IPS DF 4.7 (cell line): ENCODE data around the gene GMCL1.
A peak's percentile ranks its signal among the peaks of the same experiment; 100 is the strongest.
"Not testable (repeated sequence)": the region's sequence is repeated elsewhere in the genome, so short reads cannot be mapped to it uniquely, and the experiment has no call there.

Experiments
- DNase-seq: peaks from one replicate; pipeline ENCODE4 v3.0.0-alpha.2; 2013; ENCODE audit warnings: low spot score; ENCODE audit errors: extremely low read depth

GMCL1 gene

DNA sequence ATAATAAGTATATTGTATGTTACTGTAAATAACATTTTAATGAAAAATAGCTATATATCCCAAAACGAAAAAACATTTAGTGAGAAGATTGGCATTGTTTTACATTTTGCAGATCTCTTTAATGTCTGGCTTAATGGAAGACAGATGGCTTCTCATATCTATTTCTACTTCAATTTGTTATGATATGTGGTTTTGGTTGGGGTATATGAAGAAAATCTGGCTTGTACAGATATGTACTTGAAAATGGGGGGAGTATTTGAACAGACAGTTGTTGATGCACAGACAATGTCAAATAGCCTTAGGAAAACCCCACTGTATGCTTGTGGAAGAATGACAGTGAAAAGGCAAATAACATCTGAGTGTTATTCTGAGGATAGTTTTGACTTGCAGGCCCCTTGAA lies 23.6 kb upstream of the GMCL1 start:
- DNase-seq, result no peak

DNA sequence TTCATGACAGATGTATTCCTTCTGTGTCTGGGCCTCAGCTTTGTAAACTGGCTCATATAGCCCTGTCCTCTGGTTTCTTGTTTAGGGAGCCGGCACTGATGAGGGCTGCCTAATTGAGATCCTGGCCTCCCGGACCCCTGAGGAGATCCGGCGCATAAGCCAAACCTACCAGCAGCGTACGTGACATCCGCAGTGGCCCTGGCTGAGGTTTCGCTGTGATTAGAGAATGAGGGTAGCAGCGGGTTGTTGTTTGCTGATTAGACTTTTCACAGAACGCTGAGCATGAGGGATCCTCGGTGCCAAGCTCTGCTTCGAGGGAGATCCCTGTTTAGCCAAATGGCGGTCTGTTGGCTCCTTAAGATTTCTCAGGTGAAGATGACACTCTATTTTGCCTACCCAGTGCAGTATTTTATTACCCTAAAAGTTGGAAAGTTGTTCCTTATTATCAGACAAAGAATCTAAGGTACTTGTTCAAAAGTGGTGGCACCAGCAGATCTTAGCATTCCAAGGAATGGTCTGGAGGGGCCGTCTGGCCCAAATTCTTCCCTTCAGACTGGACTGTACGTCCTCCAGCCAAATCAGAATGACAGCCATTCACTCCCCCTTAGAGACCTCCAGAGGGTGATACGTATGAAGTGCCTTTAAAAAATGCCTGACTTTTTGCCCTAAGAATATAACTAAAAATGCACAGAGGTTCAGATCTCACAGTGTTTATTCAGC lies 21.5 kb upstream of the GMCL1 start:
- no peak for DNase-seq

DNA sequence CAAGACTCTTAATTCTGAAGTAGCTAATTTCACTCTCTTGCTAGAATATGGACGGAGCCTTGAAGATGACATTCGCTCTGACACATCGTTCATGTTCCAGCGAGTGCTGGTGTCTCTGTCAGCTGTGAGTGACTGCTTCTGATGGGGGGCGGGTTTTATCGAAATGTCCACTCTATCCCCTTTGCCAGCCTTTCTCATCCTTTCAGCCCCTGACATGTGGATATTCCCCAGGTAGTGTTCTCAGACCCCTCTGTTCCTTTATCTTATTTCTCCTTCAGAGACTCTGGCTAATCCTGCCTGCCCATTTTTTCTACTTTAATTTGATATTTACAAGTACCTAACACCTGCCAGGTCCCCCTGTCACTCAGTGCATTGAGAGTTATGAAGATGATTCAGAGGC lies 18.9 kb upstream of the GMCL1 start:
- no peak for DNase-seq

DNA sequence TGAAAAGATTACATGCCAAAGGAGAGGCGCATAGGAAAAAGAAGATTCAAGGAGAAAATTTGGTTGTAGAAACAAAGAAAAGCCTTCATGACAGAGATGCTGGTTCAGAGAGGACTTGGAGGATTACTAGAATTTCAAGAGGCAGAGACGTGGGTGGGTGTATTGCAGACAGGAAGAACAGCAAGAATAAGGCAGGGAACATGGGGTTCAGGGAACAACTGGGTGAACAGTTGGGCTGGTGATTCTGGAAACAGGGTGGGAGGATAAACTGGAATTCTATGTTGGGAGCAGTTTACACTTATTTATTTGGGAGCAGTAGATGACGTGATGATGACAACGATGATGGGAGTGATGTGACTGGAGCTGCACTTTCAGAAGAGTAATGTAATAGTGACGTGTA lies 18.4 kb upstream of the GMCL1 start:
- no peak for DNase-seq

DNA sequence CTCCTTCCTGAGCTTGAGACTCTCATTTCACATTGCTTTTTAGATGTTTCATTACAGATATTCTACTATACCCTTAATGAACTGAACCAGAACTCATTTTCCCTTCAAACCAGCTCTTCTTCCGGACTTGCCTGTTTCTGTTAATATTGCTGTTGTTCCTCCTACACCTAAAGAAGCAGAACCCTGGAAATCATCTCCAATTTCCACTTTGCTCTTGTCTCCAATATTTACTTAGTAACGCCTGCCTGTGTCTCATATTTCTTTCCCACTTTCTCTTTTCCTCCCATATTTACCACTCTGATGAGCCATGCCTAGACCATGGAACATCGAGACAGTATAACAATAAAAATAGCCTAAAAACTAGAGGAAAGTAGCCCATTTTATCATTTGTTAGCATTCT lies 17.9 kb upstream of the GMCL1 start:
- DNase-seq, result no peak

DNA sequence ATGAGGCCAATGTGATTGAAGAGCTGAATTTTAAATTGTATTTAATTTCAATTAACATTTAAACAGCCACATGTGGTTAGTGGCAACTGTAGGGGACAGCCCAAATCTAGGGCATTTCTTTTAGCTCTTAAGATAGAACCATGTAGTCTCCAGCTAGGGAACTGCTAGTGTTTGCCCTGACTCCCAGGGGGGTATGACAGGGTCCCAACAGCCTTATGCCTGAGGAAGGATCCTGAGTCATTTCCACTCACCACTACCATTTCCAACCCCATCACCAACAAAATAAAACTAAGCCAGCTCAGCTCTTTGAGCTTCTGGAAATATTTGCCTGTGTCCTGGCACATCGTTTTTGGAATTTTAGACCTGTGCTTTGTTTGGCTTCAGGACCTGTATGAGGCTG lies 13.7 kb upstream of the GMCL1 start:
- DNase-seq, result no peak

DNA sequence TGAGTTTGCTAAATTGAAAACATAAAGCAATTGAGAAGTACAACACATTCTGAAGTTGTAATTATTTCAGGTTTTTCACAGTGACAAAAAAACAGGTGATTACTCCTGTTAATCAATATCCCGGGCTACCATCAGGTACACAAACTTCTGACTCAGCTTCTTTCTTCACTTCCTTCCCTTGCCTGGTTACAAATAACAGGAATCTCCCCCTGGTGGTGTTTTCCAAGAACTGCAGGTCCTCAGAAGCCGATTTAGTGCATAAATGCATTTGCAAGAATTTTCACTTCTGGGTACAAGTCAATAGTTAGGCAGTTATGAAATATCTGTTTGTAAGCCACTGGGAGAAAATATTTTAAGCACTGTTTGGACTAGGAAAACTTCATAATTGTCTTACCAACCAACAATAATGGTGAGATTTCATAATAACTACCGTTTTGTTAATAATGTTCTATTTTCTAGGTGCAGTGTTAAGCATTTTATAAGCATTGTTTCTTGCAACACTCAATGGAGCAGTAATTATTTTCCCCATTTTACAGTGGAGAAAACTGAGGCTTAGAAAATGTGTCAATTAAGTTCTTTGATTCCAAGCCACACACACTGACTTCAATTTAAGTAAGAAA lies 12.4 kb upstream of the GMCL1 start:
- peak; percentile 46 for DNase-seq

DNA sequence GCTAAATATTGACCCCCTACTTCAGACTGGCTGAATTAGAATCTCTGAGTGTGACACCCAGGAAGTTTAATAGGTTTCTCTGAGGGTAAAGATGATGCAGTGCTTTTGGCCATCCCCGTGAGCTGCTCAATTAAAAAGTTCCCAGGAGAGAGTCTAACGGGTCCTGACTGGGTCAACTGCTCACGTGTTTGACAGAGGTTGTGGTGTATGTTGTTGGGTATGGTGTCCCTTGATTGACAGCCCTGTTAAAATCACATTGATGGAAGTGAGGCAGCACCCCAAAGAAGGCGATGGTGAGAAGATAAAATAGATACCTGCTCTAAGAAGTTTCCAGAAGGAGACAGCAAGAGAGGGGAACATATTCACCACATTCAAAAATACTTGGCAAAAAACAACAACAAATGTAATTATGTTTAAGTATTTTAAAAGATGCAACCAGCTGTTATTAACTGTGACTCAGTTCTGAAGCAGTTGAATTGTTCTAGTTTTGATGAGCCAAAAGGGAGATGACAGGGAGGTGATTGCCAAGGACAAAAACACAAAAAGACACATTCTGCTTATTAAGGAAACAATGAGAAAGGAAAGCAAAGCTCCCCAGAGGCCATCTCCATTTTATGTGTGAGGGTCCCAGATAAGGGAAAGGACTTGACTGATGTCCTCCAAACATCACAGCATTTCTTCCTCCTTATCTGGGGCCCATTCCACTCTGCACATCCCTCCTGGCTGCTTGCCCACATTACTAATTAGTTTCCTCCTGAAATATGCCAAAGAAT lies 11.5 kb upstream of the GMCL1 start:
- no peak for DNase-seq

DNA sequence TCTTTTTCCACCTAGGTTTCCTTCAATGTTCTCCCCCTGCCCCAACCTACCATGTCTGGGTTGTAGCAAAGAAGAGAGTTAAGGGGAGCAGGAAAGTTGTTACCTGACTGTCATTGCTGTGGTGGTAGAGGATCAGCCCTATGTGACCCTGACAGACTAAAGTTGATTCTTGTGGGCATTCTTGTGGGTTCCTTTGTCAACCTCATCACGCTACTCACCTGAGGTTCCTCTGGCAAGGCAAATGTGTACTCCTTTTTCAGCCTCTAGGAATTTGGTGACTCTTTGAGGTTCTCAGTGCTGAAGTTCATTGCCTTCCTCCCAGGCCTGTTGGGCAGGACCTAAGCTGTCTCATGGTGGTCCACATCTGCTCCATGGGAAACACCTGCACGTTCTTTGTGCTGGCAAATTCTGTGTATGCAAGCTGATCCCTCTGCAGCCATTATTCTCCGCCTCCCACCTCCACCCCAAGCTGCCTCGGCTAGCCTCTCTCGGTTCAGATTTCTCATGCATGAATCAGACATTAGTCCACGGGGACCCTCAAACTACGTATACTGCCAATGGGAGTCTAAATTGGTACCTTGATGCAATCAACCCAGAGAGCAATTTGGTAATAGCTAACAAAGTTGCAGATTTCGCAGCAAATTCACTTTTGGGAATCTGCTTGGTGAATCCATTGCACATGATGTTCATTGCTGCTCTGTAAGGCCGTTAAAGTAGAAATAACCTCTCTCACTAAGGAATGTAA lies 1.5 kb upstream of the GMCL1 start:
- DNase-seq, result no peak

DNA sequence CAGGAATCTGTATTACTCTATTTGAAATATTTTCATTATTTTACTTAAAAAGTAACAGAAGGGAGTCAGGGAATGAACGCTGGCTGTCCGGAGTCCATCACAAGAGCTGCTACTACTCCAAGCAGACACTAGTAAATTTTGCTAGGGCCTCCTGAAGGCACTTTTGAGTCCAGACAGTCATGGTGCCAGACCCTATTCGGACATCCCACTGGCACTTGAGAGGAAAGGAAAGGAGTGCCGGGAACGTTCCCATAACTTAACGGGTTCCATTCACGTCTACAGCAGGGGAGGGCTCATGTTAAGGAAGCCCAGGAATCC lies 563 bp upstream of the GMCL1 start:
- DNase-seq, result peak; percentile 14

DNA sequence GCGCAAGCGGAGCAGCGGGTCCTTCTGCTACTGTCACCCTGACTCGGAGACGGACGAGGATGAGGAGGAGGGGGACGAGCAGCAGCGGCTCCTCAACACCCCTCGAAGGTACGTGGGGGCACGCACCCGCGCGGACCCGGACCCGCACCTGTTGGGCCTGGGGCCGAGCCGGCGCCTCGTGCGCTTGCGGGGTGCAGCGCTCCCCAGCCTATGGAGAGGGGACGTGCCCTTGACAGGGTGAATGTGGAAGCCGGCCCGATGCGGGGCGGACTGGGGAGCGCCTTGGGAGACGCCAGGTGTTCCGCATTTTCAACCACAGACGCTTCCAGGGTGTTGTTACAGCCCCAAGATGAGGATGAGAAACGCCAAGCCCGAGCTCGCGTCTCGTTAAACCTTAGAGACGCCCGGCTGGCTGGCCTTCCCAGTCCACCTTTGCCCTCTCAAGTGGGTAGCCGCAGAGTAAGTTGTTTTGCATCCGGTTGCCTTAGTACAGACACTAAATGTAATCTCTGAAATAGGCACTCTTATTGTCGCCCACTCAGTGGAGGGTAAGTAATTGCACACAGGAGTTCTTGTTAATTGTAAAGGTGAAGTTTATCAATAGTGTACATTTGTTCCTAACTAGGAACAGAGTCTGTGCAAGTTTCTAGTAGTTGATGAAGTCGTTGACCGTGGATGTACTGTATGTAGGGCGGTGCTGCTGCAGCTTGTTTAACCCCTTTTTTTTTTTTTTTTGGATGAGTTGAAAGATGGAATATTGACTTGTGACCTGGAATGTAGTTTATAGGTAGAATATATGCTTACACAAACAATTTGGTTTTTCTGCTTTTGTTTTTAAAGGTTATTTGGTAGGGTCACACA lies 815 bp downstream of the GMCL1 start:
- DNase-seq, result no peak

DNA sequence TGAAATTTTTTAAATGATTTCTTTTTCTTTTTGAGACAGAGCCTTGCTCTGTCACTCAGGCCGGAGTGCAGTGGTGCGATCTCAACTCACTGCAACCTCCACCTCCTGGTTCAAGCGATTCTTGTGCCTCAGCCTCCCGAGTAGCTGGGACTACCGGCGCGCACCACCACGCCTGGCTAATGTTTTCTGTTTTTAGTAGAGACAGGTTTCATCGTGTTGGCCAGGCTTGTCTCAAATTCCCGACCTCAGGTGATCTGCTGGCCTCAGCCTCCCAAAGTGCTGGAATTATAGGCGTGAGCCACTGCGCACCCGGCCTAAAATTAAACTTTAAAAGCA lies 1.4 kb downstream of the GMCL1 start:
- not testable (repeated sequence) for DNase-seq

DNA sequence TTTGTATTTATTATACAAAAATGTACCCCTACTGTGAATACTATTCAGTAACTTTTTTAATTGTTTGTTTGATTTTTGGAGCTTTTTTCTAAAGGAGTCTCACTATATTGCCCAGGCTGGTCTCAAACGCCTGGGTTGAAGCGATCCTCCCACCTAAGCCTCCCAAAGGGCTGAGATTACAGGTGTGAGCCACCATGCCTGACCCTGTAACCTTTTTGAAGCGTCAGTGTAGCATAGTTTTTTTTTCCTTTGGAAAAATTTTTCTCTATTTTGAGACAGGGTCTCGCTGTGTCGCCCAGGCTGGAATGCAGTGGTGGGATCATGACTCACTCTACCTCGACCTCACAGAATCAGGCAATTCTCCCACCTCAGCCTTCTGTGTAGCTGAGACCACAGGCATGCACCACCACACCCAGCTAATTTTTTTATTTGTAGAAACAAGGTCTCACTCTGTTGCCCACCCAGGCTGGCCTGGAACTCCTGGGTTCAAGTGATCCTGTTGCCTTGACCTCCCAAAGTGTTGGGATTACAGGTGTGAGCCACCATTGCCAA lies 2.0 kb downstream of the GMCL1 start:
- no peak for DNase-seq

DNA sequence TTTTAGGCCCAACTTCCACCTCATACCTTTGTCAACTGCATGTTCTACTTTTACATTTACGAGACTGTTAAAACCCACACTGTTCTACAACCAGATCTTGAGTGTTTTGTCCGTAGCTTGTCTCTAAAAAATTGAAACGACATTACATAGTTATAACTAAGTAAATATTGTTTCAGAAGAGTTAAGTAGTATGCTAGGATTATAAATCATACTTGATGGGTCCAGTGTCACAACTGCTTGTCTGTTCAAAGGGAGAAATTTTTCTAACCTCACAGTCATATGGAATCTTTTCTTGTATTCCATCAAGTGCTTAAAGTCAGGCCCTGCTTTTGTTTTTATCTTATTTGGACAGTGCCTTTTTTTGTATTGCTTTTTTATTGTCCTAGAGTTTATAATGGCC lies 4.3 kb downstream of the GMCL1 start:
- DNase-seq, result no peak

DNA sequence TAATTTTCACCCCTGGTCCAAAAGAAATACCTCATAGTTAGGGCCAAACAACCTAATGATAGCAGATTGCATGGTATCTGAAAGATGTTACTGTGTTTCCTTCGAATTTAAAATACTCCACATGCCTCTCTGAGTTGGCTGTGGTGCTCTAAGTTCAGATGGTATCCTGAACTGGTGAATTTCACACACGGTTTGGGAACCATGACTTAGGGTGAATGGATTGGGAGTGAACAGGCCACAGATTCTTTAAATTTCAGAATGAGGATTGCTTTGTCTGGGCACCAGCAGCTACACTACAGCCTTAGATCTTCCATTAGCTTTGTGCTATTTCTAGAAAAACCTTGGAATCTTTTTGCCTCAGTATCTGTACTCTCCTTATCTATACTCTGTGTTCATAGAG lies 6.2 kb downstream of the GMCL1 start:
- no peak for DNase-seq

DNA sequence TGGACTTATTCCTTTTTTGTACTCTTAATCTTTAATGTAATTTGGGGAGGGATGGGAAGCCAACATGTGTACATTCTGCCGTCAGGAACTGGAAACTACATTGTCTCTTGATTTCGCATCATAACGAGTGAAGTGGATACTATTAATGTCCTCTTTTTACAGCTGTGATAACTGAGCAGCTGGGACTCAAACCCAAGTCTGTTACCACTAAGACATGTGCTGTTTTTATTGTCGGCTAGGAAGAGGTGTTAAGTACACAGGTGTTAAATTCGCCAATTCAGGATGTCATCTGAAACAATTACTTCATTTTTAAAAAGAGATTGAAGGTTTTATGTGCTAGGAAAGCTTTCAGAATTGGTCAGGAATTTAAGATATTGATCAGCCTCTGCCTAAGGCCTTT lies 6.9 kb downstream of the GMCL1 start:
- no peak for DNase-seq

DNA sequence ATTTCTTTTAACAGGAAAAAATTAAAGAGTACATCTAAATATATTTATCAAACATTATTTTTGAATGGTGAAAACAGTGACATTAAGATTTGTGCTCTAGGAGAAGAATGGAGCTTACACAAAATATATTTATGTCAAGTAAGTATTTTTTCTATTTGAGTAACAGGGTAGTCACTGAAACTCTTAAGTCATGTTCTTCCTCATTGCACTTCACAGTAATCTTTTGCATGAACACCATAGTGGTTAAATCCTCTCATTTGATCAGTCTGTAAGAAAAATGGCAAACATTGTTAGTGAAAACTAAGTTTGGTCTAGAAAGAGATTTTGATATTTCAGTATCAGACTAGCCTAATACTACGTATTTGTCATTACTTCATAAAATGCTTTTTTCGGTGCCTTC lies 8.1 kb downstream of the GMCL1 start:
- no peak for DNase-seq

DNA sequence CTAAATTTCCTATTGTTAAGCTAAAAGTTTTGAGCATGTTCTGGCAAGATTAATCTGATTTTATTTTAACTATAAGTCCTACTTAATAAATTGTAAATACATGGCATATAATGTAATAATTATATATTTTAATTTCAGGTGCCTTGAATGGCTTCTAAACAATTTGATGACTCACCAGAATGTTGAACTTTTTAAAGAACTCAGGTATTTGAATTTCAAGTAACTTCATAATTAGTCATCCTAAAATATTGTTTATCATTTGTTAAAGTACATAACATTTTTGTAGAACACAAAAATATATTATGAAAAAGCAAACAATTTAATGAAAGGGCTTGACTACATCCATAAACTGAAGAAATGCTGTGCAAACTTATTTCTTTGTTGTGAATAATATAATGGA lies 14.5 kb downstream of the GMCL1 start:
- DNase-seq, result no peak

DNA sequence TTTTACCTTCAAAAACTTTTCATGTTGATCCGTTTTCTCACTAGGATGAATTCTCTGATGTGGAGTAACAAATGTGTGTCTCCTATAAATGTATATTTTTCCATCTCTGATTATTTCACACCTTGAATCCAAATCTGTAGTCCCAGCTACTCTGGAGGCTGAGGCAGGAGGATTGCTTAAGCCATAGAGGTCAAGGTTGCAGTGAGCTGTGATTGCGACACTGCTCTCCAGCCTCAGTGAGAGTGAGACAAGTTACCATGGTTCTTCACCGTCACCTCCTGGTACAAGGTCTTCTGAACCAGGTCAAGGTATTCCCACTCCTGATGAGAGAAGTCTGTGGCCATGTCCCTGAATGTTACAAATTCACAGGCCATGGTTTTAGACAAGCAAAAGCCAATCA lies 15.1 kb downstream of the GMCL1 start:
- DNase-seq, result no peak

DNA sequence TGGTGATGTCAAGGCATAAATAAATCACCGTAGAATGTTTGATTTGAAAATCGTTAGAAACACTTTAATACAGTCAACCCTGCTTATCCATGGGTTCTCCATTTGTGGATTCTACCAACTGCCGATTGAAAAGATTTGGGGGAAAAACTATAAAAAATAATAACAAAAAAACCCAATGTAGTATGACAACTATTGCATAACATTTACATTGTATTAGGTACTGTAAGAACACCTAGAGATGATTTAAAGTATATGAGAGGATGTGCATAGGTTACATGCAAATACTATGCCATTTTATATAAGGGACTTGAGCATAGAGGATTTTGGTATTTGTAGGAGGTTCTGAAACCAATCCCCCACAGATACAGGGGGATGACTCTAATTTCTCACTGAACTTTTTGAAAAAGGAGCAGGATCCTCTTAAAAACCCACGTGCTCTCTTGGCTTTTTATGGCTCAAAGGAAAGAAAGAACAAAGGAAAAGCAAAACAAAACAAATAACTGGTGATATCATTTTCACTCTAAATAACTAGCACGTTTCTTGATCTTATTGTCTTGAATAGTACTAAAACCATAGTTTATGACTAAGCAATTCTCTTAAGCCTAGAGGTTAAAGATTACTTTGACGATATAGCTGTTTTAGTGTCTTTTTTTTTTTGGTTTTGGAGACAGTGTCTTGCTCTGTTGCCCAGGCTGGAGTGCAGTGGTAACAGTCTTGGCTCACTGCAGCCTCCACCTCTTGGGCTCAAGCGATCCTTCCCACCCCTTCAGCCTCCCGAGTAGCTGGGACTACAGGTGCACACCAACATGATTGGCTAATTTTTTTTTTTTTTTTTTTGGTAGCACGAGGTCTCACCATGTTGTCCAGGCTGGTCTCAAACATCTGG lies 17.0 kb downstream of the GMCL1 start:
- DNase-seq, result no peak
